HG03139 (cell line): ENCODE data around the gene ANAPC5.
"Not testable (repeated sequence)": the region's sequence is repeated elsewhere in the genome, so short reads cannot be mapped to it uniquely, and the experiment has no call there.

Source experiments
- ATAC-seq: cut with Tn5 transposase; IDR thresholded peaks from one replicate; pipeline ENCODE4 v1.9.1; 2021; ENCODE audit not compliant: unreplicated experiment

The ANAPC5 gene

DNA sequence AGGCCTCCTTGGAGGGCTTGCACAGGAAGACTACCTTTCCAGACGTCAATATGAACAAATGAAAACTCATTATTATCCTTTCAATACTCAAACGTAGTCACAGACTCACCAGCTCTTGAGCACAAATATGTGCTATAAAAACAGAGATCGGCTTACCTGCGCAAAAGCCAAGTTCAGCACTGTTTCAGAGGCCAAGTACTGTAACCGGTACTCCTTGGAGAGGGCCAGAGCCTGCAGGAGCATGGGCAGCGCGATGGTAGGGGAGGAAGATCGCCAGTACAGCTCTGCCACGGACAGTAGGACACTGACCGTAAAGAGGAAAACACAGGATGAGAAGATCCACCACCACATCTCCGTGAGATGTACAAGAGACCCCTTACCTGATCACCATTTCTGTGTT, 34.1 kb downstream of the ANAPC5 start:
- ATAC-seq: no peak

DNA sequence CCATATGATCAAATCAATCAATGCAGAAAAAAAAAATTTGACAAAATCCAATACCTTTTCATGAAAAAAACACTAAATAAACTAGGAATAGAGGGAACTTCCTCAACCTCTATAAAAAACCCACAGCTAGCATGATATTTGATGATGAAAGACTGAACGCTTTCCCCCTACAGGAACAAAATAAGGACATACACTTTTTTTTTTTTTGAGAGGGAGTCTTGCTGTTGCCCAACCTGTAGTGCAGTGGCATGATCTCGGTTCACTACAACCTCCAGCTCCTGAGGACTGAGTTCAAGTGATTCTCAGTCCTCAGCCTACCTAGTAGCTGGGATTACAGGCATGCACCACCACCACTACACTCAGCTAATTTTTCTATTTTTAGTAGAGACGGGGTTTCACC, 37.8 kb downstream of the ANAPC5 start:
- no peak for ATAC-seq

GRCh38 chr12:121310231-121310630, 42.0 kb downstream of the ANAPC5 start:
- ATAC-seq: not testable (repeated sequence)

DNA sequence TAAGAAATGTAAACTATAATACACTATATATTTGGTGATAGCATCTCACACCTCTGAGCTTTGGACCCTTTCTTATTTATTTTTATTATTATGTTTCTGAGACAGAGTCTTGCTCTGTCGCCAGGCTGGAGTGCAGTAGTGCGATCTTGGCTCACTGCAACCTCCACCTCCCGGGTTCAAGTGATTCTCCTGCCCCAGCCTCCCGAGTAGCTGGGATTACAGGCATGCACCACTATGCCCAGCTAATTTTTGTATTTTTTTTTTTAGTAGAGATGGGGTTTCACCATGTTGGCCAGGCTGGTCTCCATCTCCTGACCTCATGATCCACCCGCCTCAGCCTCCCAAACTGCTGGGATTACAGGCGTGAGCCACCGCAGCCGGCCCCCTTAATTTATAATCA, 44.8 kb downstream of the ANAPC5 start:
- not testable (repeated sequence) for ATAC-seq

GRCh38 chr12:121304306-121304705, 47.9 kb downstream of the ANAPC5 start:
- ATAC-seq: no peak

GRCh38 chr12:121301876-121302275, 50.3 kb downstream of the ANAPC5 start:
- no peak for ATAC-seq

DNA sequence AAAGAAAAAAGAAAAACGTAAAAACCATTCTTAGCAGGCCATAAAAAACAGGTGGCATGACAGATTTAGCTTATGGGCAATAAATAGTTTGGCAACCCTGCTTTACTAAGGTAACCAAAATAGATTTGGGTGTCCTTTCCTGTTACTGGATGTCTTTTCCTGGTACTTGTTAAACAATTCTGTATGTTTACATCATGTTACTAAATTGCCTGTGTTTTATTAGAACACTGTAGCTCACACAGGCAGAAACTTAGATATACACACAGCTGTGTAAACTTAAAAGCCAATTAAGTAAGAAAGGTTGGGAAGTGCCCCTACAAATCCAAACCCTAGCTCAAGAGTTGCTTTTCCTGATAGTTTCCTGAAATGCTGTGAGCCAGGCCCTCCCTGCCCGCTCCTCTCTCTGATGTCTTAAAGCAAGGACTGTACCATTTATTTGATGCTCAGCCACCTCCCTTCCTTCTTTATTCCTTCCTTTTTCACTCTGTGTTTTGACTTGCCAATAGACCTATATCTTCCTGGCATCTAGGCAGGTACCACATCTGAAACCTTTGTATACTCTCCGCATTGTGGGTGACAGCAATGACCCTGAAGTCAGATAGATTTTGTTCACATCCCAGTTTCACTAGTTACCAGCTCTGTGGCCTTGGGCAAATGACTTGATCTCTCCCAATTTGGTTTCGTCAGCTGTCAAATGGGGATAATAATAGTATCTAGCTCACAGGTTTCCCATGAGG, 52.0 kb downstream of the ANAPC5 start:
- ATAC-seq: no peak

- ATAC-seq: no peak
Measured at GRCh38 chr12:121299662-121300061, 52.5 kb downstream of the ANAPC5 start.

GRCh38 chr12:121298411-121298810, 53.8 kb downstream of the ANAPC5 start:
- not testable (repeated sequence) for ATAC-seq

GRCh38 chr12:121297435-121297991, 54.7 kb downstream of the ANAPC5 start:
- ATAC-seq: no peak

- ATAC-seq: peak; percentile 65
Measured at GRCh38 chr12:121296618-121297434, 55.4 kb downstream of the ANAPC5 start, which contains the start of gene CAMKK2. Gene CAMKK2, minus strand, starts transcription at chr12:121296709. Its CDS starts 22,183 bp downstream, at chr12:121274526.

DNA sequence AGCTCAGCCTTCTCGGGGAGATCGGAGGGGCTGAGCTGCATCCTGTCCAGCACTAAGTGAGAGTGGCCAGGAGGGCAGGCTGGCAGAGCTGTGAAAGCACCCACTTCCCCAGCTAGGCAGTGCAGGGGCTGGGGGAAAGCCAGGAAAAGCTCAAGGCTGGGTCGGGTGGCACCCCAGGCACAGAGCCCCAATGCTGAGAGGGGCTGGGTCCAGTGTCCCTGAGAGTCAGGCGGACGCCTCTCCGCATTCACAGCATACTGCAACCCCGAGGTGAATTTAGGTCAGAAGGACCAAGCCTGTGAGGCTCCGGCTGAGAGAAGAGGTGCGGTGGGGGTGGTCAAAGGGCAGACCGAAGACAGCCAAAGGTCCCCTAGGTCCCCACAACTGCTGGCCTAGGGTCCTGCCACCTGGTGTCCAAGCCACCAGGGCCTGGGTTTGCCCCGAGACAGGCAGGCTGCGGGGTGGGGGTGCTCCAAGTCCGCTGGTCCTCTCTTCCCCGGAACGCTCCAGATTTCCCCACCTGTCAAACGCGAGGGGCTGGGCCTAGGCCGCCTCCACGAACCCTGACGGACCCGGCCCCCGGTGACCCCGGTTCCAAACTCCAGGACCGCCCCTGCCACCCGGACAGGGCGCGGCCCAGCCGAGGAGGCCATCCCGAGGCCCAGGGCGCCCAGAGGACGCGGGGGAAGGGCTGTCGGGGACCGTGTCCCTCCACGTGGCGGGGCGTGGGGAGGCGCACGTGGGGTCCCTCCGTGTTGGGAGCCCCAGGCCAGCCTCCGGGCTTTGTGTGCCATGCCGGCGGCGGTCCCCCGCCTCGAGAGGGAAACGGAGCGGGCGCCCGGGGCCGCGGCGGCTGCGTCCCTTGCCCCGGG, 56.2 kb downstream of the ANAPC5 start:
- ATAC-seq: peak; percentile 18

DNA sequence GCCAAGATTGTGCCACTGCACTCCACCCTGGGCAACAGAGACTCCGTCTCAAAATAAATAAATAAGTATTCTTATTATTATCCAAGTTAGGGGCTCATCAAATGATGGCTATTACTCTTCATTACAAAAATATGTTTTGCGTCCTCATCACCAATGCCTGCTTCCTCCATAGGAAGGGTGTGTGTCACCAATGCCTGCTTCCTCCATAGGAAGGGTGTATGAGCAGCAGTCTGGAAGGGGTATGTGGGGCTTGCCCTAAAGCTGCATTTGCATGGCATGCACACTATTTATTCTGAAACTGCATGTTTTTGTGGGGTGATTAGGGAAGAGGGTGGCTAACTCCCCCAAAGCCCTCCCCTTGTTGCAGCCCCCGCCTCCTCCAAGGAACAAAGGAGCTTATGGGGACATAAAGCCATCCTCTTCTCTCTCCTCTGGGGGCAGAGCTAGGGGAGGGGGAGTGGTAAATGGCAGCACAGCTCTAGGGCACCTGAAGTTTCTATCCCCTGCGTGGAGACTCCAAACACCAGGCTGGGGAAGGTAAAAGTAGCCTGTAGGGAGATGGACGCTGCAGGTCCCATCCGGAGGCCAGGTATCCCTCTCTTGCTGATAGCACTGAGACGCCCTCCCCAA, 57.0 kb downstream of the ANAPC5 start:
- no peak for ATAC-seq

DNA sequence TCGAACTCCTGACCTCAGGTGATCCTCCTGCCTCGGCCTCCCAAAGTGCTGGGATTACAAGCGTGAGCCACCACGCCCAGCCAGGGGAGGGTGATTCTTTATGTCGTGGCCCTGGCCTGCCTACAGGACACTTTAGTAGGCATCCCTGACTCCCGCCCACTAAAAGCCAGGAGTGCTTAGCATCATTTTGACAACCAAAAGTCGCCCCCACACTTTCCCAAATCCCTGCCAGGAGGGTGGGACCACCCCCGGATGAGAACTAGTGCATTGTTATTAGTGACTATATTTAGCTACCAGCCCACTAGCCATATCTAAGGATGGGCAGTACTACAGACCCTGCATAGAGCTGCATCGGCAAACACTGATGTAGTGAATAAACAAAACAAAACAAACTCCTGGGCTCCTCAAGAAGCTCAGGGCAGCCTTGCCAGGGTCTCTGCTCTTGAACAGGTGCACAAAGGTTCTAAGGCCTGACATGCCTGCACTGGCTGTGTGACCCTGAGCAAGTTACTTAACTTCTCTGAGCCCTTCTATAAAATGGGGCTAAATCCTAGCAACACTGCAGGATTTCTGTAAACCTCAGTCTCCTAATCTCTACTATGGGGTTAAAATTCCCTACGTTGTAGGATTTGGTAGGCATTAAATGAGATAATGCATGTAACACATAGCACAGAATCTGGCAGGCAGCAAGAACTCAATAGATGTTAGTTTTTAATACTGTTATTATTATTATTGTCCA, 57.9 kb downstream of the ANAPC5 start:
- ATAC-seq: no peak

- ATAC-seq: no peak
Measured at GRCh38 chr12:121293603-121294002, 58.6 kb downstream of the ANAPC5 start.

- ATAC-seq: no peak
Measured at GRCh38 chr12:121290410-121290809, 61.8 kb downstream of the ANAPC5 start.

DNA sequence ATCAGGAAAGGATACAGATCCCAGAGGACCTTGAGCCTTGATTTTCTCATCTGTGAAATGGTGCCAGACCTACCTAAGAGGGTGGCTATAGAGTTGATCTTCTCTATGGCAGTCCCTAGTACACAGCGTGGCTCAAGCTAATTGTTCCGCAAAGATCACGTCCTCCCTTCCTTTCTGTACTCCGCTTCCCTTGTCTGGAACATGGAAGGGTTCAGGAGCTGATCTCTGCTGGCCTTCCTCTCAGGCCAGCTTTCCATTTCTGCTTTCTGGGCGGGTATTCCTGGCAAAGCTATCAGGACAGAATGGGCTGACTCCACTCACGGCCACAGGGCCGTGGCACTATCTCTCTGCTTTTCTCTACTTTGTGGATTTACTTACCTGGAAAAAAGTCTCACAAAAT, 62.2 kb downstream of the ANAPC5 start:
- ATAC-seq: no peak

GRCh38 chr12:121288986-121289385, 63.2 kb downstream of the ANAPC5 start:
- no peak for ATAC-seq

GRCh38 chr12:121288158-121288845, 63.9 kb downstream of the ANAPC5 start:
- ATAC-seq: no peak
